Cardiac muscle cell (in vitro differentiated cells and primary cell): ENCODE results near the gene NUP133. TPM values are rescaled to one million over a fixed set of nuclear protein-coding genes. Genes with fewer than 3 reads are reported as not detected.
"Not testable (repeated sequence)": the region's sequence is repeated elsewhere in the genome, so short reads cannot be mapped to it uniquely, and the experiment has no call there.

Experiments
- DNase-seq, 2 donors: peaks; one replicate each; pipeline versions ENCODE4 v3.0.0 to v3.0.0-alpha.2; 2010 to 2017; ENCODE audit warnings: low read depth in 1 of 2, low spot score in 1 of 2
- H3K27ac ChIP-seq: fragments of 200-600 bp; sonication (generic); 2 replicates; pipeline ENCODE4 v1.5.1; 2016
- H3K27me3 ChIP-seq: fragments of 200-600 bp; sonication (generic); 2 replicates; pipeline ENCODE4 v1.6.0; 2016; ENCODE audit warnings: control low read depth
- H3K36me3 ChIP-seq: fragments of 200-600 bp; sonication (generic); 2 replicates; pipeline ENCODE4 v1.5.1; 2016; ENCODE audit warnings: control low read depth
- H3K4me1 ChIP-seq: fragments of 200-600 bp; sonication (generic); 2 replicates; pipeline ENCODE4 v1.8.1; 2017; ENCODE audit warnings: low read depth, mild to moderate bottlenecking, mixed run types
- H3K4me3 ChIP-seq: fragments of 200-600 bp; sonication (generic); 2 replicates; pipeline ENCODE4 v1.5.1; 2016; ENCODE audit warnings: mild to moderate bottlenecking
- H3K9me3 ChIP-seq: fragments of 200-600 bp; sonication (generic); 2 replicates; pipeline ENCODE4 v1.5.1; 2017; ENCODE audit warnings: low read depth, mild to moderate bottlenecking, control low read depth
- polyA plus RNA-seq: library from polyadenylated mRNA; unstranded; fragments of >200 nt; fragmentation: Nextera tagmentation; extraction: Ambion mirVana; gene quantifications from 2 replicates; pipeline ENCODE4 v1.2.1, GENCODE V29; 2016
- total RNA-seq: library from RNA; depleted of rRNA; stranded (reverse); fragments of >200 nt; gene quantifications from 2 replicates; pipeline ENCODE4 v1.2.3, GENCODE V29; 2016
- TF ChIP-seq, protein P1 (sequence below): IDR thresholded peaks from 2 replicates; pipeline ENCODE4 v1.5.1; 2012; ENCODE audit warnings: low read depth, mild to moderate bottlenecking, low read length

Gene NUP133
- total and polyA plus RNA-seq, 2 experiments from 2014 or later, result 33.6 to 60.2 TPM

DNA sequence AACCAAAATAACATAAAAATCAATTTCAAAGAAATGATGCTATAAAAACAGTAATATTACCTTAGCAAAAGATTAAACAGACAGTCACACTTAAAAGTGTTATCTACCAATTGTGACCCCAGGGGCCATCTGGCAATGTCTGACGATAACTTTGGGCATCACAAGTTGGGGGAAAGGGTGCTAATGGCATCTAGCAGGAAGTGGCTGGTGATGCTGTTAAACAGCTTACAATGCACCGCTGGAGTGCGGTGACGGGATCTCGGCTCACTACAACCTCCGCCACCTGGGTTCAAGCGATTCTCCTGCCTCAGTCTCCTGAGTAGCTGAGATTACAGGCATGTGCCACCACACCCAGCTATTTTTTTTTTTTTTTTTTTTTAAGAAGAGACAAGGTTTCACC, 27.6 kb downstream of the NUP133 start:
- Histone ChIP-seq H3K9me3 (no peaks in the 10 kb centered on the region), H3K4me3 (no peak overlapping the region), H3K27me3 (no peaks in the 10 kb centered on the region), H3K36me3 (peaks cover 33% of the 10 kb centered on the region), H3K4me1 (peaks cover 18% of the 10 kb centered on the region), H3K27ac (no peak overlapping the region)
- TF ChIP-seq, protein P1, sequence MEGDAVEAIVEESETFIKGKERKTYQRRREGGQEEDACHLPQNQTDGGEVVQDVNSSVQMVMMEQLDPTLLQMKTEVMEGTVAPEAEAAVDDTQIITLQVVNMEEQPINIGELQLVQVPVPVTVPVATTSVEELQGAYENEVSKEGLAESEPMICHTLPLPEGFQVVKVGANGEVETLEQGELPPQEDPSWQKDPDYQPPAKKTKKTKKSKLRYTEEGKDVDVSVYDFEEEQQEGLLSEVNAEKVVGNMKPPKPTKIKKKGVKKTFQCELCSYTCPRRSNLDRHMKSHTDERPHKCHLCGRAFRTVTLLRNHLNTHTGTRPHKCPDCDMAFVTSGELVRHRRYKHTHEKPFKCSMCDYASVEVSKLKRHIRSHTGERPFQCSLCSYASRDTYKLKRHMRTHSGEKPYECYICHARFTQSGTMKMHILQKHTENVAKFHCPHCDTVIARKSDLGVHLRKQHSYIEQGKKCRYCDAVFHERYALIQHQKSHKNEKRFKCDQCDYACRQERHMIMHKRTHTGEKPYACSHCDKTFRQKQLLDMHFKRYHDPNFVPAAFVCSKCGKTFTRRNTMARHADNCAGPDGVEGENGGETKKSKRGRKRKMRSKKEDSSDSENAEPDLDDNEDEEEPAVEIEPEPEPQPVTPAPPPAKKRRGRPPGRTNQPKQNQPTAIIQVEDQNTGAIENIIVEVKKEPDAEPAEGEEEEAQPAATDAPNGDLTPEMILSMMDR, result no peak
- no peak for DNase-seq

DNA sequence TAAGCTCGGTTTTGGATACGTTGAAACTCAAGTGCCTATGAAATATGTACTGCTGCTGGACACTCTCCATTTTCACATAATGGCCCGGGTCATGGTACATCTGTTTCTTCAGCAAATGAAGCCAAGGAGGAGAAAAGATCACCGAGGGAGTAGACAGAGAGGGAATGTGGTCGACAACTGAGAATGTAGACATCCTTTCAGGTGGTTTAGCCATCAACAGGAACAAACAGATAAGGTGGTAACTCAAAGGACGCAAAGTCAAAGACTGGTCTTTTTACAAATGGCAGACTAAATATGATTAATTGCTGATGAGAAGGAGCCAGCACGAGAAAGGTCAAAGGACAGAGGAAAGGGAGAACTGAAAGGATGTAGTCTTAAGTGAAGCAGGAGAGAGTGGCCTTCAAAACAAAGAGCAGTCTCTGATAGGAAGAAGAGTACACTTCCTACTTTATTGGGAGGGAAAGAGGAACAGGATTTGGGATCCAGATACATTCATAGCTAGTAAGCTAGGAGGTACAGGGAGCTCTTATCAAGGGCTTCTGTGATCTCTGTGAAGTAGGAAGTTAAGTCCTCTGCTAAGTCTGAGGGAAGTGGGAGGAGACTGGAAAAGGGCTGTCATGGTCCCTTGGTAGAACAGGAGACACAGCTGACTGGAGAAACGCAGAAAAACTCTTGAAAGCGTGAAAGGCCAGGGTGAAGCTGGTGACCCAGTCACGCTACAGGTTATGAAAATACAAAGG, 28.3 kb downstream of the NUP133 start:
- H3K27me3 ChIP-seq, result no peaks in the 10 kb centered on the region
- no peak overlapping the region for H3K27ac ChIP-seq
- DNase-seq, result peak in 1 of 2 donors; percentile 27
- TF ChIP-seq, protein P1, result no peak
- peaks cover 29% of the 10 kb centered on the region for H3K36me3 ChIP-seq
- H3K9me3 ChIP-seq, result no peaks in the 10 kb centered on the region
- no peak overlapping the region for H3K4me3 ChIP-seq
- H3K4me1 ChIP-seq, result peaks cover 18% of the 10 kb centered on the region

DNA sequence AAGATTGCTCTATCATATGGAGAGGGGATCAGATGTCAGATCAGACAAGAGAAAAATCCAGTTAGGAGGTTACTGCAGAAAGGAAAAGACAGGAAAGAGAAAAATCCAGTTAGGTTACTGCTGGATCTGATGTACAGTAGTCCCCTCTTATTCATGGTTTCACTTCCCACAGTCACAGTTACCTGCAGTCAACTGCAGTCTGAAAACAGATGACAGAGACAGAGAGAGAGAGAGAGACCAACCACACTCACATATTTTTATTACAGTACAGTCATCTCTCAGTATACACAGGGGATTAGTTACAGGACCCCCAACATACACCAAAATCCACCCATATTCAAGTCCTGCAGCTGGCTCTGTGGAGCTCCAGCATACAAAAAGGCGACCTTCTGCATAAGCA, 29.3 kb downstream of the NUP133 start:
- TF ChIP-seq, protein P1, result no peak
- no peak for DNase-seq
- Histone ChIP-seq H3K4me1 (peaks cover 18% of the 10 kb centered on the region), H3K36me3 (peaks cover 28% of the 10 kb centered on the region), H3K4me3 (no peak overlapping the region), H3K27me3 (no peaks in the 10 kb centered on the region), H3K9me3 (no peaks in the 10 kb centered on the region), H3K27ac (no peak overlapping the region)

DNA sequence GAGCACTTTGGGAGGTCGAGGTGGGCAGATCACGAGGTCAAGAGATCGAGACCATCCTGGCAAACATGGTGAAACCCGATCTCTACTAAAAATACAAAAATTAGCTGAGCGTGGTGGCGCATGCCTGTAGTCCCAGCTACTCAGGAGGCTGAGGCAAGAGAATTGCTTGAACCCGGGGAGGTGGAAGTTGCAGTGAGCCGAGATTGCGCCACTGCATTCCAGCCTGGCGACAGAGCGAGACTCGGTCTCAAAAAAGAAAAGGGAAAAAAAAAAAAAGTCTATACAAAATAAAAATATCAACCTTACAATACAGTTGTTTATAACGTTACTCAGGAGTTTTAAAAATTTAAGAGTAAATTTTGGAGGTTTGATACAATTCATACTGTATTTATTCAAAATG, 32.3 kb downstream of the NUP133 start:
- not testable (repeated sequence) for H3K4me3 ChIP-seq, H3K27me3 ChIP-seq, DNase-seq, H3K9me3 ChIP-seq, H3K27ac ChIP-seq
- Histone ChIP-seq H3K4me1 (peaks cover 18% of the 10 kb centered on the region), H3K36me3 (peaks cover 35% of the 10 kb centered on the region)

DNA sequence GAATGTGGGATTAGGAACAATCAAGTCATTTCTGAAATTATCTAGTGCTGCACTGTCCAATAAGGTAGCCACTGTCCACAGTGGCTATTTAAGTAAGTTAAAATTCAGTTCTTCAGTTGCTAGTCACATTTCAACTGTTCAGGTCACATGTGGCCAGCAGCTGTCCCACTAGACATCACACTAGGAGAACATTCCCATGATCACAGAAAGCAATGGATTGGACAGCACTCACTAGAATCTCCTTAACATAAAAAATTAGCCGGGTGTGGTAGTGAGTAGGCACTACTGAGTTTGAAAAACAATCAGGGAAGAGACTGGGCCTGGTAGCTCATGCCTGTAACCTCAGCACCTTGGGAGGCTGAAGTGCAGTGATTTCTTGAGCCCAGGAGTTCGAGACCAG, 33.6 kb downstream of the NUP133 start:
- TF ChIP-seq, protein P1, result no peak
- H3K36me3 ChIP-seq, result peaks cover 43% of the 10 kb centered on the region

DNA sequence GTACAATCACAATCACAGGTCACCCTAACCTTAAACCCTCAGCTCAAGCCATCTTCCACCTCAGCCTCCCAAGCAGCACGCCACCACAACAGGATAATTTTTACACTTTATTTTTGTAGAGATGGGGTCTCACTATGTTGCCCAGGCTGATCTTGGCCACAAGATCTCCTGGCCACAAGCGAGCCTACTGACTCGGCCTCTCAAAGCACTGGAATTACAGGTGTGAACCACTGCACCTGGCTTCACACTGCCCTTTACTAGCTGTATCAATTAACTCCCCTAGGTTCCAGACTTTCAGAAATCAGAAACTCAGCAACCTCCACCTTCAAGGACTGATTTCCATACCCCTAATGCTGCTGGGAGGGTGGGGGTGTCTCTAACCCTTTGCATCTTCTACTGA, 37.0 kb downstream of the NUP133 start:
- Histone ChIP-seq H3K9me3 (no peaks in the 10 kb centered on the region), H3K4me1 (no peaks in the 10 kb centered on the region), H3K4me3 (no peak overlapping the region), H3K36me3 (peaks cover 51% of the 10 kb centered on the region), H3K27me3 (no peaks in the 10 kb centered on the region), H3K27ac (no peak overlapping the region)
- TF ChIP-seq, protein P1, result no peak
- no peak for DNase-seq

More for the DNA sequence above, 33.6 kb downstream of the NUP133 start:
- Histone ChIP-seq H3K27me3 (no peaks in the 10 kb centered on the region), H3K27ac (no peak overlapping the region), H3K4me1 (peaks cover 8% of the 10 kb centered on the region), H3K9me3 (no peaks in the 10 kb centered on the region), H3K4me3 (no peak overlapping the region)
- DNase-seq, result no peak
